WTC11 (cell line): ENCODE measurements around the gene NEURL2. TPM values are rescaled to one million over a fixed set of nuclear protein-coding genes. Genes with fewer than 3 reads are reported as not detected.

Experiments used
- ATAC-seq: fragments of 200-7000 bp; cut with Tn5 transposase; 2 replicates; pipeline ENCODE4 v1.10.0; 2021; ENCODE audit warnings: mild to moderate bottlenecking, moderate library complexity
- CTCF ChIA-PET: fragments of 300-600 bp; sonication (Branson Sonifier 250); formaldehyde crosslinking; loops from one replicate; lab custom pipeline; 2021; ENCODE audit warnings: antibody characterized with exemption; lab: Charles Lee
- POLR2A ChIA-PET: fragments of 350-600 bp; sonication (Branson Sonifier 250); formaldehyde crosslinking; loops from one replicate; lab custom pipeline; 2021; ENCODE audit warnings: antibody characterized with exemption; lab: Charles Lee
- DNase-seq: peaks from one replicate; pipeline ENCODE4 v3.0.0; 2021; ENCODE audit warnings: low spot score
- H3K27ac Mint-ChIP-seq: 2 replicates; pipeline ENCODE4 v1.8.0; 2021; ENCODE audit warnings: mixed read lengths
- H3K27me3 Mint-ChIP-seq: 2 replicates; pipeline ENCODE4 v1.8.0; 2021; ENCODE audit warnings: low read depth, mild to moderate bottlenecking, moderate library complexity, mixed read lengths
- H3K36me3 Mint-ChIP-seq: 2 replicates; pipeline ENCODE4 v1.8.0; 2021; ENCODE audit warnings: mixed read lengths
- H3K4me1 Mint-ChIP-seq: 2 replicates; pipeline ENCODE4 v1.8.0; 2022; ENCODE audit warnings: mixed read lengths
- H3K4me3 Mint-ChIP-seq: 2 replicates; pipeline ENCODE4 v1.8.0; 2021; ENCODE audit warnings: mild to moderate bottlenecking, moderate library complexity, mixed read lengths
- H3K9me3 Mint-ChIP-seq: 2 replicates; pipeline ENCODE4 v1.8.0; 2021; ENCODE audit warnings: mixed read lengths
- AFF4 ChIP-seq: sonication (generic); formaldehyde crosslinking; IDR thresholded peaks from 2 replicates; pipeline ENCODE4 v1.8.1; 2023; ENCODE audit warnings: mild to moderate bottlenecking, missing genetic modification reagents, borderline replicate concordance
- ATF1 ChIP-seq: sonication (generic); formaldehyde crosslinking; IDR thresholded peaks from 2 replicates; pipeline ENCODE4 v1.8.1; 2023; ENCODE audit warnings: mild to moderate bottlenecking, moderate library complexity, missing genetic modification reagents
- CREM ChIP-seq: sonication (generic); formaldehyde crosslinking; IDR thresholded peaks from 2 replicates; pipeline ENCODE4 v1.8.1; 2022; ENCODE audit warnings: mild to moderate bottlenecking, missing genetic modification reagents, moderate library complexity
- E2F1 ChIP-seq: sonication (generic); formaldehyde crosslinking; IDR thresholded peaks from 2 replicates; pipeline ENCODE4 v1.8.0; 2022; ENCODE audit warnings: mild to moderate bottlenecking, missing genetic modification reagents
- FOXK1 ChIP-seq: sonication (generic); formaldehyde crosslinking; IDR thresholded peaks from 2 replicates; pipeline ENCODE4 v1.8.0; 2022; ENCODE audit warnings: mild to moderate bottlenecking, moderate library complexity, missing genetic modification reagents
- GABPB1 ChIP-seq: sonication (generic); formaldehyde crosslinking; IDR thresholded peaks from 2 replicates; pipeline ENCODE4 v1.8.1; 2023; ENCODE audit warnings: mild to moderate bottlenecking, missing genetic modification reagents
- MXD4 ChIP-seq: fragments of 250-450 bp; sonication (Bioruptor Pico); IDR thresholded peaks from 2 replicates; pipeline ENCODE4 v1.8.0; 2021; ENCODE audit warnings: mild to moderate bottlenecking, moderate library complexity, borderline replicate concordance
- MYBL2 ChIP-seq: sonication (generic); formaldehyde crosslinking; IDR thresholded peaks from 2 replicates; pipeline ENCODE4 v1.8.1; 2023; ENCODE audit warnings: mild to moderate bottlenecking, moderate library complexity, missing genetic modification reagents
- NFYB ChIP-seq: sonication (generic); formaldehyde crosslinking; conservative IDR thresholded peaks from 2 replicates; pipeline ENCODE4 v1.8.0; 2022; ENCODE audit warnings: low read depth, missing genetic modification reagents
- NR2C2 ChIP-seq: sonication (generic); formaldehyde crosslinking; IDR thresholded peaks from 2 replicates; pipeline ENCODE4 v1.8.0; 2022; ENCODE audit warnings: mild to moderate bottlenecking, missing genetic modification reagents
- RORB ChIP-seq: fragments of 250-450 bp; sonication (Bioruptor Pico); IDR thresholded peaks from 2 replicates; pipeline ENCODE4 v1.9.0; 2021; ENCODE audit warnings: mild to moderate bottlenecking
- SP1 ChIP-seq: sonication (generic); formaldehyde crosslinking; conservative IDR thresholded peaks from 2 replicates; pipeline ENCODE4 v1.8.1; 2022; ENCODE audit warnings: missing genetic modification reagents
- ZNF263 ChIP-seq: sonication (generic); formaldehyde crosslinking; IDR thresholded peaks from 2 replicates; pipeline ENCODE4 v1.8.1; 2022; ENCODE audit warnings: low read depth, mild to moderate bottlenecking, moderate library complexity, missing genetic modification reagents
- ZNF423 ChIP-seq: fragments of 250-450 bp; sonication (Bioruptor Pico); IDR thresholded peaks from 2 replicates; pipeline ENCODE4 v2.1.2; 2022; ENCODE audit warnings: mild to moderate bottlenecking, moderate library complexity
- total RNA-seq: library from RNA; stranded (reverse); gene quantifications from 3 replicates; pipeline ENCODE4 v1.2.3, GENCODE V29; 2021
- TF ChIP-seq, protein P1 (sequence below): sonication (generic); formaldehyde crosslinking; IDR thresholded peaks from 2 replicates; pipeline ENCODE4 v1.8.1; 2023; ENCODE audit warnings: mild to moderate bottlenecking, missing genetic modification reagents
- TF ChIP-seq, protein P2 (sequence below): fragments of 250-450 bp; sonication (Bioruptor Pico); conservative IDR thresholded peaks from 2 replicates; pipeline ENCODE4 v1.9.0; 2021; ENCODE audit warnings: mild to moderate bottlenecking
- TF ChIP-seq, protein P3 (sequence below): sonication (generic); formaldehyde crosslinking; IDR thresholded peaks from 2 replicates; pipeline ENCODE4 v1.8.0; 2022; ENCODE audit warnings: mild to moderate bottlenecking, missing genetic modification reagents
- TF ChIP-seq, protein P4 (sequence below): sonication (generic); formaldehyde crosslinking; IDR thresholded peaks from 2 replicates; pipeline ENCODE4 v1.8.0; 2023; ENCODE audit warnings: missing genetic modification reagents, mild to moderate bottlenecking, borderline replicate concordance
- TF ChIP-seq, protein P5 (sequence below): fragments of 250-450 bp; sonication (Bioruptor Pico); IDR thresholded peaks from 2 replicates; pipeline ENCODE4 v2.1.2; 2022; ENCODE audit warnings: mild to moderate bottlenecking, moderate library complexity

NEURL2 gene
- total RNA-seq, 1 experiment from 2014 or later: 6.6 TPM

- H3K4me3 Mint-ChIP-seq: peak within 1 kb of the TSS; percentile 92
- peak; percentile 90 for ATAC-seq
- no peaks in the 10 kb centered on the region for H3K9me3 Mint-ChIP-seq
- CTCF ChIA-PET: interaction anchor here (0.6 to 2.5 kb wide), 7 partner anchors 14 to 112 kb away, joined by 3 to 12 read pairs (median 4); no protein-coding TSS in a partner anchor
- peak within 1 kb of the TSS; percentile 95 for H3K27ac Mint-ChIP-seq
- 0 out of 2 replicates have a peak, but pooled peaks cover 4% of the 10 kb centered on the region for H3K36me3 Mint-ChIP-seq
- DNase-seq: peak; percentile 95
- H3K4me1 Mint-ChIP-seq: peaks cover 60% of the 10 kb centered on the region
- POLR2A ChIA-PET: interaction anchor here (0.7 to 1.0 kb wide), 2 partner anchors 24 to 25 kb away, joined by 3 to 4 read pairs; partner anchors contain the start of gene ZSWIM1
- H3K27me3 Mint-ChIP-seq: no peaks in the 10 kb centered on the region
- TF ChIP-seq E2F1 (CRISPR knock-in tag): no peak
- 0 out of 2 replicates have a peak, but pooled peaks have one; percentile 16 for TF ChIP-seq MYBL2
- TF ChIP-seq AFF4 (CRISPR knock-in tag): no peak
- TF ChIP-seq MXD4 (CRISPR knock-in tag): no peak
- TF ChIP-seq, protein P1, sequence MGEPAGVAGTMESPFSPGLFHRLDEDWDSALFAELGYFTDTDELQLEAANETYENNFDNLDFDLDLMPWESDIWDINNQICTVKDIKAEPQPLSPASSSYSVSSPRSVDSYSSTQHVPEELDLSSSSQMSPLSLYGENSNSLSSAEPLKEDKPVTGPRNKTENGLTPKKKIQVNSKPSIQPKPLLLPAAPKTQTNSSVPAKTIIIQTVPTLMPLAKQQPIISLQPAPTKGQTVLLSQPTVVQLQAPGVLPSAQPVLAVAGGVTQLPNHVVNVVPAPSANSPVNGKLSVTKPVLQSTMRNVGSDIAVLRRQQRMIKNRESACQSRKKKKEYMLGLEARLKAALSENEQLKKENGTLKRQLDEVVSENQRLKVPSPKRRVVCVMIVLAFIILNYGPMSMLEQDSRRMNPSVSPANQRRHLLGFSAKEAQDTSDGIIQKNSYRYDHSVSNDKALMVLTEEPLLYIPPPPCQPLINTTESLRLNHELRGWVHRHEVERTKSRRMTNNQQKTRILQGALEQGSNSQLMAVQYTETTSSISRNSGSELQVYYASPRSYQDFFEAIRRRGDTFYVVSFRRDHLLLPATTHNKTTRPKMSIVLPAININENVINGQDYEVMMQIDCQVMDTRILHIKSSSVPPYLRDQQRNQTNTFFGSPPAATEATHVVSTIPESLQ: no peak
- TF ChIP-seq FOXK1 (CRISPR knock-in tag): 0 out of 2 replicates have a peak, but pooled peaks have one; percentile 36
- TF ChIP-seq SP1 (CRISPR knock-in tag): peak; percentile 49
- peak; percentile 98 for TF ChIP-seq NFYB (CRISPR knock-in tag)
- TF ChIP-seq, protein P2, sequence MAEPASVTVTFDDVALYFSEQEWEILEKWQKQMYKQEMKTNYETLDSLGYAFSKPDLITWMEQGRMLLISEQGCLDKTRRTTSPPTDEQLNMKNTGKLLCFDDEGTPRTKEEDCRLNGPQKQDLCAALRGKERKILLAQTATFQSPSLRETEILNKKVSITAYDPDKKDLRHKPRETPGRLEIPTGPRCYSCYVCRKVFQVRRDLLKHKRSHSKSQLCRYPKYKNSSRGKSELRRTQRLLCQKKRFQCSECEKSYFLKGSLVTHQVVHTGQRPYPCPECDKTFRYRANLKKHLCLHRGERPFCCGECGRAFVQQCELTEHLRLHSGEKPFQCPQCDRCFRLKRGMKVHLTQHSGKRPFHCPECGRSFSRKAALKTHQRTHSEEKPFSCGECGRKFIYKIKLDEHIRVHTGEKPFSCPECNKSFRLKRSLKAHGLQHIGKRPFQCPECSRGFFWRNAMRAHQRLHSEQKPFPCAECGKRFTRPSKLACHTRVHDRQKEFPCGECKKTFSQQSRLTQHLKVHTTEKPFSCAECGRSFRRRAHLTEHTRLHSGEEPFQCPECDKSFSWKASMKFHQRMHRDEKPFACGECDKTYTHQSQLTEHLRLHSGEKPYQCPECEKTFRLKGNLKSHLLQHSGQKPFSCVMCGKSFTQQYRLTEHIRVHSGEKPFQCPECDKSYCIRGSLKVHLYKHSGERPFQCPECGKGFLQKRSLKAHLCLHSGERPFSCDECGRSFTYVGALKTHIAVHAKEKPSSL: no peak
- TF ChIP-seq, protein P3, sequence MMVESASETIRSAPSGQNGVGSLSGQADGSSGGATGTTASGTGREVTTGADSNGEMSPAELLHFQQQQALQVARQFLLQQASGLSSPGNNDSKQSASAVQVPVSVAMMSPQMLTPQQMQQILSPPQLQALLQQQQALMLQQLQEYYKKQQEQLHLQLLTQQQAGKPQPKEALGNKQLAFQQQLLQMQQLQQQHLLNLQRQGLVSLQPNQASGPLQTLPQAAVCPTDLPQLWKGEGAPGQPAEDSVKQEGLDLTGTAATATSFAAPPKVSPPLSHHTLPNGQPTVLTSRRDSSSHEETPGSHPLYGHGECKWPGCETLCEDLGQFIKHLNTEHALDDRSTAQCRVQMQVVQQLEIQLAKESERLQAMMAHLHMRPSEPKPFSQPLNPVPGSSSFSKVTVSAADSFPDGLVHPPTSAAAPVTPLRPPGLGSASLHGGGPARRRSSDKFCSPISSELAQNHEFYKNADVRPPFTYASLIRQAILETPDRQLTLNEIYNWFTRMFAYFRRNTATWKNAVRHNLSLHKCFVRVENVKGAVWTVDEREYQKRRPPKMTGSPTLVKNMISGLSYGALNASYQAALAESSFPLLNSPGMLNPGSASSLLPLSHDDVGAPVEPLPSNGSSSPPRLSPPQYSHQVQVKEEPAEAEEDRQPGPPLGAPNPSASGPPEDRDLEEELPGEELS: no peak
- TF ChIP-seq ZNF263: no peak
- TF ChIP-seq, protein P4, sequence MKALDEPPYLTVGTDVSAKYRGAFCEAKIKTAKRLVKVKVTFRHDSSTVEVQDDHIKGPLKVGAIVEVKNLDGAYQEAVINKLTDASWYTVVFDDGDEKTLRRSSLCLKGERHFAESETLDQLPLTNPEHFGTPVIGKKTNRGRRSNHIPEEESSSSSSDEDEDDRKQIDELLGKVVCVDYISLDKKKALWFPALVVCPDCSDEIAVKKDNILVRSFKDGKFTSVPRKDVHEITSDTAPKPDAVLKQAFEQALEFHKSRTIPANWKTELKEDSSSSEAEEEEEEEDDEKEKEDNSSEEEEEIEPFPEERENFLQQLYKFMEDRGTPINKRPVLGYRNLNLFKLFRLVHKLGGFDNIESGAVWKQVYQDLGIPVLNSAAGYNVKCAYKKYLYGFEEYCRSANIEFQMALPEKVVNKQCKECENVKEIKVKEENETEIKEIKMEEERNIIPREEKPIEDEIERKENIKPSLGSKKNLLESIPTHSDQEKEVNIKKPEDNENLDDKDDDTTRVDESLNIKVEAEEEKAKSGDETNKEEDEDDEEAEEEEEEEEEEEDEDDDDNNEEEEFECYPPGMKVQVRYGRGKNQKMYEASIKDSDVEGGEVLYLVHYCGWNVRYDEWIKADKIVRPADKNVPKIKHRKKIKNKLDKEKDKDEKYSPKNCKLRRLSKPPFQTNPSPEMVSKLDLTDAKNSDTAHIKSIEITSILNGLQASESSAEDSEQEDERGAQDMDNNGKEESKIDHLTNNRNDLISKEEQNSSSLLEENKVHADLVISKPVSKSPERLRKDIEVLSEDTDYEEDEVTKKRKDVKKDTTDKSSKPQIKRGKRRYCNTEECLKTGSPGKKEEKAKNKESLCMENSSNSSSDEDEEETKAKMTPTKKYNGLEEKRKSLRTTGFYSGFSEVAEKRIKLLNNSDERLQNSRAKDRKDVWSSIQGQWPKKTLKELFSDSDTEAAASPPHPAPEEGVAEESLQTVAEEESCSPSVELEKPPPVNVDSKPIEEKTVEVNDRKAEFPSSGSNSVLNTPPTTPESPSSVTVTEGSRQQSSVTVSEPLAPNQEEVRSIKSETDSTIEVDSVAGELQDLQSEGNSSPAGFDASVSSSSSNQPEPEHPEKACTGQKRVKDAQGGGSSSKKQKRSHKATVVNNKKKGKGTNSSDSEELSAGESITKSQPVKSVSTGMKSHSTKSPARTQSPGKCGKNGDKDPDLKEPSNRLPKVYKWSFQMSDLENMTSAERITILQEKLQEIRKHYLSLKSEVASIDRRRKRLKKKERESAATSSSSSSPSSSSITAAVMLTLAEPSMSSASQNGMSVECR (CRISPR knock-in tag): 0 out of 2 replicates have a peak, but pooled peaks have one; percentile 61
- TF ChIP-seq ATF1 (CRISPR knock-in tag): no peak
- no peak for TF ChIP-seq ZNF423 (CRISPR knock-in tag)
- no peak for TF ChIP-seq RORB (CRISPR knock-in tag)
- 0 out of 2 replicates have a peak, but pooled peaks have one; percentile 55 for TF ChIP-seq NR2C2 (CRISPR knock-in tag)
- no peak for TF ChIP-seq CREM
- peak; percentile 72 for TF ChIP-seq GABPB1 (CRISPR knock-in tag)
- TF ChIP-seq, protein P5, sequence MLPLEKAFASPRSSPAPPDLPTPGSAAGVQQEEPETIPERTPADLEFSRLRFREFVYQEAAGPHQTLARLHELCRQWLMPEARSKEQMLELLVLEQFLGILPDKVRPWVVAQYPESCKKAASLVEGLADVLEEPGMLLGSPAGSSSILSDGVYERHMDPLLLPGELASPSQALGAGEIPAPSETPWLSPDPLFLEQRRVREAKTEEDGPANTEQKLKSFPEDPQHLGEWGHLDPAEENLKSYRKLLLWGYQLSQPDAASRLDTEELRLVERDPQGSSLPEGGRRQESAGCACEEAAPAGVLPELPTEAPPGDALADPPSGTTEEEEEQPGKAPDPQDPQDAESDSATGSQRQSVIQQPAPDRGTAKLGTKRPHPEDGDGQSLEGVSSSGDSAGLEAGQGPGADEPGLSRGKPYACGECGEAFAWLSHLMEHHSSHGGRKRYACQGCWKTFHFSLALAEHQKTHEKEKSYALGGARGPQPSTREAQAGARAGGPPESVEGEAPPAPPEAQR (CRISPR knock-in tag): no peak
Observed at GRCh38 chr20:45857114-45857881, 33.7 kb downstream of the NEURL2 start, which contains the start of the genes ACOT8 and ZSWIM3. ACOT8 (minus strand) TSS chr20:45857392; CDS start chr20:45857315, 77 bp downstream. ZSWIM3 (plus strand) TSS chr20:45857614; CDS start chr20:45857826, 212 bp downstream.
